AML-193 (cell line): ENCODE measurements around the gene FAM111B.
"Not testable (repeated sequence)": the region's sequence is repeated elsewhere in the genome, so short reads cannot be mapped to it uniquely, and the experiment has no call there.

Source experiments
- DNase-seq, 2 experiments: peaks; one replicate each; lab custom pipeline; 2025; lab: John Stamatoyannopoulos, UW

FAM111B gene

DNA sequence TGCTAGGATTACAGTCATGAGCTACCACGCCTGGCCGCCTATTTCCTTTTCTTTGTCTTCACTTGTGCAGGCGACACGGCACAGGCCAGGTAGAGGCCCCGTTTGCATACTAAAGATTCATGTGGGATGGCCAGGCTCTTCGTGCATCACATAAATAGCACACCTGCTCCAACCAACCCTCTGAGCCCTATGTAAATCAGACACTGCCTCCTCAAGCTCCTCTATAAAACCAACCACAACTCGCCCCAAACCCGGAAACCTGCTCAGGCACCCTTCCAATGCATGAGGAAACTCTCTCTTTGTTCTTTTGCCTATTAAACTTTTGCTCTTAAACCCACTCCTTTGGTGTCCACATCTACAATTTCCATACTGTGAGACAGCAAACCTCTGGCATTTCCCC lies 9.1 kb upstream of the FAM111B start:
- not testable (repeated sequence) for DNase-seq

DNA sequence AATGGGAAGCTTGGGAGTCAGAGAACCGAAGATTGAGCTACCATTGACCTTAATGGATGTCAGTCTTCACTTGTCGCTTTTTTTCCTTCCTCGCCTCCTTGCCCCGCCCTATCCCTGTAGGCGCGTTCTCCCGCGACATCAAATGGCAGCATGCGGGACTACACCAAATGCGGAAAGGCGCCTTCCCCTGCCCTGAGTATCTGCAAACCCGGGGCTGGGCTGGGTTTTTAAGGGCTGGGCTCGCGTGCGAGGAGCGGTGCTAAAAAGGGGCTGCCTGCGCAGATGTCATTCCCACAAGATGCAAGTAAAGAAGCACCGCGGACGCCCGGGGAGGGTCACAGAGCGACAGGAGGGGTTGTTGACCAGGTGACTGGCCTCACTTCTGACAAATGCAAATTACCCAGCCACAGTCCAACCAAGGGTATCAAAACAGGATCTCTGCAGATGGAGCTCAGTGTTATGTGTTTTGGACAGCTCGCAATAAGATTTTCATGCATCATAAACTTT lies 4.7 kb upstream of the FAM111B start:
- DNase-seq: peak; percentile 28 to 46

- not testable (repeated sequence) for DNase-seq
These were observed 684 bp downstream of the FAM111B start for GRCh38 chr11:59107721-59108120.

GRCh38 chr11:59112494-59112893 lies 5.5 kb downstream of the FAM111B start:
- no peak for DNase-seq

GRCh38 chr11:59114344-59114743 lies 7.3 kb downstream of the FAM111B start:
- no peak for DNase-seq

DNA sequence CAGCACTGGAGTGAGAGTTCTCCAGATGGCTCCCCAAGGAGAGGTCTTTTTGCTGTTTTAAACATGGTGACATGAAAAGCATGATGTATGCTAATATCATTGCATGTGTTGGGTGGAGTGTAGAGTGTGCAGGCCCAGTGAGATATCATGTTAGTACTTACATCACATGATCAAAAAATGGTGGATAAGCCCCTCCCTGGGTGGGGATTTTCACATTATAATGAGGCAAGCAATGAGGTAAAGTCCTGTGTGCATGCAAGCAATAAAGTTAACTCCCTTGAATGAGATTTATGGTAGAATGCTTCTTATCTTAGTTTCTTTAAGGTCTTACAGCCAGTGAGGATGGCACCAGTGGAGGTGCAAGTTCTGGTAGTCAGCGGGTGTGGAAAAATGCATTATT lies 8.5 kb downstream of the FAM111B start:
- DNase-seq: no peak

GRCh38 chr11:59117774-59118173 lies 10.7 kb downstream of the FAM111B start:
- DNase-seq: no peak

- no peak for DNase-seq
These were observed 12.8 kb downstream of the FAM111B start for GRCh38 chr11:59119826-59120225.

DNA sequence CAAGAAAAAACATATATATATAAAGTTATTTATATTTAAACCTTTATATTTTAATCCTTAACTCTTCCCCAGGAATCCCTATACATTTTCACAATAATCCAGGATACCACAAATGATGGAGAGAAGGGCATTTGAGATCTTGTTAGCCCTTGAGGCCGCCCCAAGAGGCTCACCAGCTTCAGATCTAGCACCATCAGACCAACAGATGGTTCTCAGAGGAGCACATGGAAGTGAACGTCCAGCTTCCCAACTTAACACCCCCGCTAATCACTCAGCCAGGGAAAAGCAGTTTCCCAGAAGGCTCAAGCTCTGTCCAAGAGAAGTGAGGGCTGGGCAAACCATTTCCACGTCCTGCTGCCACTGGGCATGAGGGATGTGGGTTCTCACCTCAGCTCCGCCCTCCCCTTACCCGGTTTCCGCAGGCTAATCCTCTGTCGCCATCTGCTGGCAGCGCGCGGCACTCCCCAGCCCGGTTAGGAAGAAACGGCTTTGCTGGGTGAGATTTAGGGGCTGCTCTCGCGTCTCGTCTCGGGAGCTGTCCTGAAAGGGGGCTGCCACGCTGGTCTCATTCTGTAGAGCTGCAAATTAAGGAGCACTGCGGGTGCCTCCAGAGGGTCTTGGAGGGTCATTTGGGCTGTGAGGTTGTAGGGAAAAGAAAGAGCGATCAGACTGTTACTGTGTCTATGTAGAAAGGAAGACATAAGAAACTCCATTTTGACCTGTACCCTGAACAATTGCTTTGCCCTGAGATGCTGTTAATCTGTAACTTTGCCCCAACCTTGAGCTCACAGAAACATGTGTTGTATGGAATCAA lies 28.8 kb downstream of the FAM111B start:
- peak; percentile 58 to 78 for DNase-seq

- DNase-seq: not testable (repeated sequence)
These were observed 29.5 kb downstream of the FAM111B start for GRCh38 chr11:59136551-59136950.

DNA sequence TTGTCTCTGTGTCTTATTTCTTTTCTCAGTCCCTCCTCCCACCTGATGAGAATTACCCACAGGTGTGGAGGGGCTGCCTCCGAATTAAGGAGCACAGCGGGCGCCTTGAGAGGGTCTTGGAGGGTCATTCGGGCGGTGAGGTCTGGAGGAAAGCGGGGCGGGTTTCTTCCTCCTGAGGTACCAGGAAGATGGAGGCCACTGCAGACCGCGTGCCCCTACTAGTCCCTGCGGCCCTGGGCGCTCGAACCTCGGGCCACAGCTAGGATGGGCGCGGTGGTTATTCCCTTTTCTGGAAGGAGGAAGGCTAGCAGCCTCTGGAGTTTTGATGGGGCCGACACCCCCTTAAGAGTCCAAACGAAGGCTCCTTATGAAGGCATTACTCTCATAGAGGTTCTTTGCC lies 30.2 kb downstream of the FAM111B start:
- DNase-seq: no peak

- no peak for DNase-seq
These were observed 31.6 kb downstream of the FAM111B start for GRCh38 chr11:59138643-59139042.

GRCh38 chr11:59141191-59141590 lies 34.2 kb downstream of the FAM111B start:
- no peak for DNase-seq

GRCh38 chr11:59141673-59142460 lies 34.8 kb downstream of the FAM111B start:
- peak in 1 of 2 experiments; percentile 23 for DNase-seq

- peak; percentile 80 to 83 for DNase-seq
These were observed 35.8 kb downstream of the FAM111B start, which contains the start of gene FAM111A for GRCh38 chr11:59142530-59143507. FAM111A (plus strand) TSS chr11:59142856; CDS start chr11:59148873, 6,017 bp downstream.

- no peak for DNase-seq
These were observed 37.1 kb downstream of the FAM111B start for GRCh38 chr11:59144096-59144495.

DNA sequence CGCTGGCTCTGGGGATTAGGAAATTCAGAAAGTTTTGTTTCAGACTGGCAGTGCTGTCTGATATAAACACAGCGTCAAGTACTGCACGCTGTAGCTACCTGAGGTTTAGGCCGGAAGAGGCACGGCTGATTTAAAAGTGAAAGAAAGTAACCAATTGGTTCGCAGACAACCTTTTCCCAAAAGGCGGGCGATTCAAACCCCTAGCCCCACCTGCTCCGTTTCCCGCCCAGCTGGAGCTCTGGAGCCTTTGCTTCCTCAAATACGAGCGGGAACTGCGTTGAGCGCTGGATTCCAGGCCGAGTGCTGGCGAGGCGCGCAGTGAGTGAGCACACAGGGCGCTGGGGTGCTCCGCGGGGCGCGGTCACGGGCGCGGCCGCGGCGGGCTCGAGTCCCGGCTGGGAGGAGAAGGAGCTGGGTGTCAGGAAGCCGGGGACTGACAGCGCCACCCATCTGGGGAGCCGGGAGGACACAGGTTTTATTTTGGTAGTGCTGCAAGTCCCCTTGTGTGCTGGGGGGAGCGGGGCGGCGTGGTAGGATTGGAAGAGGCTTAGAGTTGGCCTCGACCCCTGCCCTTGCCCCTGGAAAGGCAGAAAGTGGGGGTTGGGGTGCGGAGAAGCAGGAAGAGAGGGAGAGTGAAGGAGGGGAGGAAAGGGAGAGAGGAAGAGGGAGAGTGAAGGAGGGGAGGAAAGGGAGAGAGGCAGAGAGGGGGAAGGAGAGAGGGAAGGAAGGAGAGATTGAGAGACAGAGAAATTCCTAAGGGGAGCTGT lies 37.7 kb downstream of the FAM111B start:
- DNase-seq: peak; percentile 87

GRCh38 chr11:59145534-59145933 lies 38.5 kb downstream of the FAM111B start:
- DNase-seq: peak; percentile 81 to 90

GRCh38 chr11:59151761-59152160 lies 44.7 kb downstream of the FAM111B start:
- no peak for DNase-seq

GRCh38 chr11:59152312-59152951 lies 45.4 kb downstream of the FAM111B start:
- no peak for DNase-seq
